ENCODE data around the gene SPOCK2. TPM values are rescaled to one million over a fixed set of nuclear protein-coding genes. Genes with fewer than 3 reads are reported as not detected.

SPOCK2 gene
- total and polyA plus RNA-seq, 2 of the 13 experiments (the other 11 are each of a cell fraction or from before 2014, with no cell fraction given) = 8.6 to 30.6 TPM

DNA sequence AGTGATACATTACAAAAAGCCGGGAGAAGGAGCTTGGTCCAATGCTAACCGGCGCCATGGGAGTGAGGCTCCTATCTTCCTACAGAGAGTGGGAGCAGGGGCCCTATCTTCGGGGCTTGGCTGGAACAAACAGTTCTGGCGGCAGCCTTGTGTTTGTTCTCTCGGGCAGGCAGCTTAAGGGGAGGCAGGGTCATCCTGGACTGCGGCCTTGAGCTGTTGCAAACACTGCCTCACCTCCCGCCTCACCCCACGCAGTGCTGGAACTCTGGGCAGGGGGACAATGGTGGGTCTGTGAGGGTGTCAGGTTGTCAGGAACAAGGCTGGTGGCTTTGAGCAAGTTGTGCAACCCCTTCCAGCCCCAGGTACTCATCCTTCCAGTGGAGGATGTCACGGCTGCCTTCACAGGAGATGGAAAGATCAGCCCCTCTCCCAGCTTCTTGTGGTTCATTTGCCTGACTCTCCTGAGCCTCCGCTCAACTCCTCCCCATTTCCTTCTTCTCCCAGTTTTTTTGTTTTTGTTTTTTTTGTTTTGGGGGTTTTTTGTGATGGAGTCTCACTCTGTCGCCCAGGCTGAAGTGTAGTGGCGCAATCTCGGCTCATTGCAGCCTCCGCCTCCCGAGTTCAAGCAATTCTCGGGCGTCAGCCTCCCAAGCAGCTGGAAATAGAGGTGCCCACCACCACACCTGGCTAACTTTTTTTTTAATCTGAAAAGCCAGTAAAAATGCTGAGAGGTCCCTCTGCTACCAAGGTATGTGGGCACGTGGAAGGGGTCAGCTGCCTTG, 57.4 kb downstream of the SPOCK2 start (continued):
- TF ChIP-seq, protein P1, sequence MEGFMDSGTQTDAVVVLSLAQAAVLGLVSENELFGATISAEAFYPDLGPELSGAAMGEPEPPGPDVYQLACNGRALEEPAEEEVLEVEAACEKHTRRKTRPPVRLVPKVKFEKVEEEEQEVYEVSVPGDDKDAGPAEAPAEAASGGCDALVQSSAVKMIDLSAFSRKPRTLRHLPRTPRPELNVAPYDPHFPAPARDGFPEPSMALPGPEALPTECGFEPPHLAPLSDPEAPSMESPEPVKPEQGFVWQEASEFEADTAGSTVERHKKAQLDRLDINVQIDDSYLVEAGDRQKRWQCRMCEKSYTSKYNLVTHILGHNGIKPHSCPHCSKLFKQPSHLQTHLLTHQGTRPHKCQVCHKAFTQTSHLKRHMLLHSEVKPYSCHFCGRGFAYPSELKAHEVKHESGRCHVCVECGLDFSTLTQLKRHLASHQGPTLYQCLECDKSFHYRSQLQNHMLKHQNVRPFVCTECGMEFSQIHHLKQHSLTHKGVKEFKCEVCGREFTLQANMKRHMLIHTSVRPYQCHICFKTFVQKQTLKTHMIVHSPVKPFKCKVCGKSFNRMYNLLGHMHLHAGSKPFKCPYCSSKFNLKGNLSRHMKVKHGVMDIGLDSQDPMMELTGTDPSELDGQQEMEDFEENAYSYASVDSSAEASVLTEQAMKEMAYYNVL (CRISPR knock-in tag; IDR thresholded peaks at IDR 0.05; ENCODE audit: borderline replicate concordance) = peak; percentile 97
- TF ChIP-seq HNRNPH1 (optimal IDR thresholded peaks at IDR 0.05; ENCODE audit: low read depth, low read length) (peak; percentile 38), ARHGAP35 (CRISPR knock-in tag; IDR thresholded peaks at IDR 0.05; ENCODE audit: borderline replicate concordance) (no peak), ZSCAN29 (CRISPR knock-in tag; conservative IDR thresholded peaks at IDR 0.05) (peak; percentile 50), REST (IDR thresholded peaks at IDR 0.05; ENCODE audit: borderline replicate concordance in 1 of 2, low read depth in 1 of 2, low read length in 2 of 2) (peak in 1 of 2 experiments; percentile 31; a peak in 1 of 4 replicates), ZBTB26 (CRISPR knock-in tag; IDR thresholded peaks at IDR 0.05; ENCODE audit: borderline replicate concordance) (peak; percentile 71; the same call in 1 of the 2 replicates), KMT2B (CRISPR knock-in tag; IDR thresholded peaks at IDR 0.05) (no peak), CHCHD3 (CRISPR knock-in tag; IDR thresholded peaks at IDR 0.05) (no peak), REXO4 (CRISPR knock-in tag; IDR thresholded peaks at IDR 0.05; ENCODE audit: borderline replicate concordance) (no peak), RFX5 (IDR thresholded peaks at IDR 0.05; ENCODE audit: low read depth, low read length) (no peak), NCOA5 (CRISPR knock-in tag; IDR thresholded peaks at IDR 0.05) (no peak), ZNF549 (CRISPR knock-in tag; IDR thresholded peaks at IDR 0.05) (no peak), ZFAT (CRISPR knock-in tag; conservative IDR thresholded peaks at IDR 0.05) (no peak), DPF2 (CRISPR knock-in tag; IDR thresholded peaks at IDR 0.05; ENCODE audit: borderline replicate concordance, low read depth) (peak; percentile 95)
- TF ChIP-seq, protein P2, sequence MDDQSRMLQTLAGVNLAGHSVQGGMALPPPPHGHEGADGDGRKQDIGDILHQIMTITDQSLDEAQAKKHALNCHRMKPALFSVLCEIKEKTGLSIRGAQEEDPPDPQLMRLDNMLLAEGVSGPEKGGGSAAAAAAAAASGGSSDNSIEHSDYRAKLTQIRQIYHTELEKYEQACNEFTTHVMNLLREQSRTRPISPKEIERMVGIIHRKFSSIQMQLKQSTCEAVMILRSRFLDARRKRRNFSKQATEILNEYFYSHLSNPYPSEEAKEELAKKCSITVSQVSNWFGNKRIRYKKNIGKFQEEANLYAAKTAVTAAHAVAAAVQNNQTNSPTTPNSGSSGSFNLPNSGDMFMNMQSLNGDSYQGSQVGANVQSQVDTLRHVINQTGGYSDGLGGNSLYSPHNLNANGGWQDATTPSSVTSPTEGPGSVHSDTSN (CRISPR knock-in tag; IDR thresholded peaks at IDR 0.05; ENCODE audit: borderline replicate concordance) = no peak
- TF ChIP-seq, protein P3, sequence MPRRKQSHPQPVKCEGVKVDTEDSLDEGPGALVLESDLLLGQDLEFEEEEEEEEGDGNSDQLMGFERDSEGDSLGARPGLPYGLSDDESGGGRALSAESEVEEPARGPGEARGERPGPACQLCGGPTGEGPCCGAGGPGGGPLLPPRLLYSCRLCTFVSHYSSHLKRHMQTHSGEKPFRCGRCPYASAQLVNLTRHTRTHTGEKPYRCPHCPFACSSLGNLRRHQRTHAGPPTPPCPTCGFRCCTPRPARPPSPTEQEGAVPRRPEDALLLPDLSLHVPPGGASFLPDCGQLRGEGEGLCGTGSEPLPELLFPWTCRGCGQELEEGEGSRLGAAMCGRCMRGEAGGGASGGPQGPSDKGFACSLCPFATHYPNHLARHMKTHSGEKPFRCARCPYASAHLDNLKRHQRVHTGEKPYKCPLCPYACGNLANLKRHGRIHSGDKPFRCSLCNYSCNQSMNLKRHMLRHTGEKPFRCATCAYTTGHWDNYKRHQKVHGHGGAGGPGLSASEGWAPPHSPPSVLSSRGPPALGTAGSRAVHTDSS (CRISPR knock-in tag; conservative IDR thresholded peaks at IDR 0.05) = no peak

Measured in HepG2 (cell line).